GM19468 (cell line): ENCODE data around the gene RNF34.
"Not testable (repeated sequence)": the region's sequence is repeated elsewhere in the genome, so short reads cannot be mapped to it uniquely, and the experiment has no call there.

Experiments used
- ATAC-seq: cut with Tn5 transposase; IDR thresholded peaks from one replicate; pipeline ENCODE4 v1.9.1; 2021; ENCODE audit warnings: mild to moderate bottlenecking, moderate library complexity, moderate number of reproducible peaks; ENCODE audit not compliant: unreplicated experiment; ENCODE audit errors: extremely low read depth

RNF34 gene

GRCh38 chr12:121399391-121400331, at the start of gene RNF34:
RNF34 (plus strand) TSS chr12:121400118; CDS start chr12:121400213, 95 bp downstream.
- ATAC-seq, result peak; percentile 89

- peak; percentile 89 for ATAC-seq
These were observed 47.9 kb upstream of the RNF34 start, which contains the start of gene ANAPC5 for GRCh38 chr12:121351820-121352681. ANAPC5 (minus strand) TSS chr12:121352411; CDS start chr12:121352340, 71 bp downstream.

GRCh38 chr12:121352682-121353018, 47.3 kb upstream of the RNF34 start:
- no peak for ATAC-seq

GRCh38 chr12:121355818-121356217, 44.1 kb upstream of the RNF34 start:
- no peak for ATAC-seq

- no peak for ATAC-seq
These were observed 43.3 kb upstream of the RNF34 start for GRCh38 chr12:121356657-121357056.

- no peak for ATAC-seq
These were observed 42.6 kb upstream of the RNF34 start for GRCh38 chr12:121357331-121357730.

- no peak for ATAC-seq
These were observed 41.8 kb upstream of the RNF34 start for GRCh38 chr12:121358073-121358472.

- ATAC-seq, result no peak
These were observed 35.2 kb upstream of the RNF34 start for GRCh38 chr12:121364683-121365121.

GRCh38 chr12:121365416-121366062, 34.4 kb upstream of the RNF34 start:
- ATAC-seq, result no peak

GRCh38 chr12:121366063-121366459, 33.9 kb upstream of the RNF34 start:
- no peak for ATAC-seq

GRCh38 chr12:121371404-121371803, 28.5 kb upstream of the RNF34 start:
- ATAC-seq, result no peak

- no peak for ATAC-seq
These were observed 26.2 kb upstream of the RNF34 start for GRCh38 chr12:121373755-121374154.

- ATAC-seq, result not testable (repeated sequence)
These were observed 25.6 kb upstream of the RNF34 start for GRCh38 chr12:121374336-121374735.

- ATAC-seq, result not testable (repeated sequence)
These were observed 24.9 kb upstream of the RNF34 start for GRCh38 chr12:121374945-121375584.

- ATAC-seq, result no peak
These were observed 22.9 kb upstream of the RNF34 start for GRCh38 chr12:121376754-121377697.

- no peak for ATAC-seq
These were observed 21.2 kb upstream of the RNF34 start for GRCh38 chr12:121378736-121379135.

GRCh38 chr12:121379945-121380344, 20.0 kb upstream of the RNF34 start:
- ATAC-seq, result no peak

GRCh38 chr12:121383601-121384021, 16.3 kb upstream of the RNF34 start:
- ATAC-seq, result no peak

- ATAC-seq, result not testable (repeated sequence)
These were observed 15.0 kb upstream of the RNF34 start for GRCh38 chr12:121384891-121385290.
